ENCODE data around the gene PAQR6.

- TF ChIP-seq CTCF (conservative IDR thresholded peaks at IDR 0.05; ENCODE audit: low read depth, low read length) (no peak), USF2 (IDR thresholded peaks at IDR 0.05; ENCODE audit: low read depth, low read length) (no peak)
Observed at GRCh38 chr1:156268336-156268735, 20.5 kb upstream of the PAQR6 start.
